HG02885 (cell line): Measurements from ENCODE around the gene LNX1.

Source experiments
- ATAC-seq: cut with Tn5 transposase; IDR thresholded peaks from one replicate; pipeline ENCODE4 v1.9.1; 2021; ENCODE audit warnings: mild to moderate bottlenecking; ENCODE audit not compliant: unreplicated experiment, poor library complexity

LNX1 gene

GRCh38 chr4:53591372-53591892, at the start of gene LNX1:
LNX1 (minus strand) TSS chr4:53591486; CDS start chr4:53574002, 17,484 bp downstream.
- ATAC-seq = peak; percentile 48

GRCh38 chr4:53640576-53641453, 49.5 kb upstream of the LNX1 start:
- ATAC-seq = peak; percentile 62

- ATAC-seq = no peak
Measured at GRCh38 chr4:53638919-53639318, 47.6 kb upstream of the LNX1 start.

- ATAC-seq = no peak
Measured at GRCh38 chr4:53637348-53637747, 46.1 kb upstream of the LNX1 start.

- no peak for ATAC-seq
Measured at GRCh38 chr4:53635697-53636483, 44.6 kb upstream of the LNX1 start.

- no peak for ATAC-seq
Measured at GRCh38 chr4:53633608-53634007, 42.3 kb upstream of the LNX1 start.

- ATAC-seq = no peak
Measured at GRCh38 chr4:53629296-53629695, 38.0 kb upstream of the LNX1 start.

GRCh38 chr4:53626491-53626890, 35.2 kb upstream of the LNX1 start:
- ATAC-seq = no peak

GRCh38 chr4:53625888-53626287, 34.6 kb upstream of the LNX1 start:
- no peak for ATAC-seq

- no peak for ATAC-seq
Measured at GRCh38 chr4:53622739-53623151, 31.5 kb upstream of the LNX1 start.

- ATAC-seq = no peak
Measured at GRCh38 chr4:53620956-53621355, 29.7 kb upstream of the LNX1 start.

GRCh38 chr4:53619431-53619830, 28.1 kb upstream of the LNX1 start:
- ATAC-seq = no peak

- ATAC-seq = no peak
Measured at GRCh38 chr4:53618321-53618720, 27.0 kb upstream of the LNX1 start.

GRCh38 chr4:53617101-53617680, 25.9 kb upstream of the LNX1 start:
- ATAC-seq = no peak

GRCh38 chr4:53616219-53616618, 24.9 kb upstream of the LNX1 start:
- ATAC-seq = no peak

GRCh38 chr4:53614591-53614990, 23.3 kb upstream of the LNX1 start:
- no peak for ATAC-seq

GRCh38 chr4:53613428-53613827, 22.1 kb upstream of the LNX1 start:
- no peak for ATAC-seq

- no peak for ATAC-seq
Measured at GRCh38 chr4:53608649-53609048, 17.4 kb upstream of the LNX1 start.

- ATAC-seq = no peak
Measured at GRCh38 chr4:53608242-53608641, 17.0 kb upstream of the LNX1 start.

- ATAC-seq = no peak
Measured at GRCh38 chr4:53605783-53606182, 14.5 kb upstream of the LNX1 start.

- ATAC-seq = no peak
Measured at GRCh38 chr4:53602390-53602789, 11.1 kb upstream of the LNX1 start.
